PC-3 (cell line): ENCODE data around the gene SPNS3.

Experiments used
- CTCF ChIP-seq: fragments of 300-600 bp; sonication (generic); conservative IDR thresholded peaks from 2 replicates; pipeline ENCODE4 v1.5.1; 2017; ENCODE audit warnings: antibody characterized with exemption, low read depth, mild to moderate bottlenecking, low read length
- EZH2 ChIP-seq: fragments of 300-600 bp; sonication (generic); IDR thresholded peaks from one replicate; pipeline ENCODE4 v1.6.1; 2017; ENCODE audit warnings: antibody characterized with exemption, mild to moderate bottlenecking, low read length; ENCODE audit not compliant: unreplicated experiment
- EZH2phosphoT487 ChIP-seq: fragments of 300-600 bp; sonication (generic); IDR thresholded peaks from 2 replicates; pipeline ENCODE4 v1.6.1; 2018; ENCODE audit warnings: mild to moderate bottlenecking, antibody characterized with exemption, low read length, borderline replicate concordance

- TF ChIP-seq EZH2 = no peak
- no peak for TF ChIP-seq CTCF
- TF ChIP-seq EZH2phosphoT487 = no peak
Observed at GRCh38 chr17:4448197-4448980, 14.6 kb downstream of the SPNS3 start.
